Skeletal muscle tissue (tissue), 4 donors: Measurements from ENCODE around the gene METTL23. TPM values are rescaled to one million over a fixed set of nuclear protein-coding genes. Genes with fewer than 3 reads are reported as not detected.

Experiments
- H3K27ac ChIP-seq: one replicate; pipeline ENCODE4 v1.7.0; 2013; ENCODE audit warnings: mild to moderate bottlenecking, low read depth, low read length, inconsistent platforms
- H3K27me3 ChIP-seq, 3 donors: one replicate each; pipeline ENCODE4 v1.7.0; 2013; ENCODE audit warnings: low read length in 3 of 3; ENCODE audit not compliant: control insufficient read depth in 3 of 3, insufficient read depth in 3 of 3
- H3K36me3 ChIP-seq, 3 donors: one replicate each; pipeline ENCODE4 v1.7.0; 2013; ENCODE audit warnings: low read length in 3 of 3; ENCODE audit not compliant: control insufficient read depth in 3 of 3, insufficient read depth in 3 of 3
- H3K4me1 ChIP-seq, 3 donors: one replicate each; pipeline ENCODE4 v1.7.0; 2013; ENCODE audit warnings: low read length in 3 of 3, mild to moderate bottlenecking in 3 of 3; ENCODE audit not compliant: control insufficient read depth in 3 of 3, insufficient read depth in 3 of 3
- H3K4me3 ChIP-seq, 3 donors: one replicate each; pipeline ENCODE4 v1.7.0; 2013; ENCODE audit warnings: low read length in 3 of 3
- H3K9ac ChIP-seq, 3 donors: one replicate each; pipeline ENCODE4 v1.7.0; 2013; ENCODE audit warnings: low read length in 3 of 3, mild to moderate bottlenecking in 3 of 3, moderate library complexity in 2 of 3, low read depth in 1 of 3
- H3K9me3 ChIP-seq, 3 donors: one replicate each; pipeline ENCODE4 v1.7.0; 2013; ENCODE audit warnings: low read length in 3 of 3; ENCODE audit not compliant: control insufficient read depth in 3 of 3
- total RNA-seq: library from RNA; depleted of rRNA; stranded (reverse); fragments of >200 nt; gene quantifications from one replicate; pipeline ENCODE4 v1.2.3, GENCODE V29; 2014
- donor health status: Osteomylitis.

The METTL23 gene, protein sequence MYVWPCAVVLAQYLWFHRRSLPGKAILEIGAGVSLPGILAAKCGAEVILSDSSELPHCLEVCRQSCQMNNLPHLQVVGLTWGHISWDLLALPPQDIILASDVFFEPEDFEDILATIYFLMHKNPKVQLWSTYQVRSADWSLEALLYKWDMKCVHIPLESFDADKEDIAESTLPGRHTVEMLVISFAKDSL
- 19.3 TPM for total RNA-seq

- H3K36me3 ChIP-seq: peaks cover 22 to 35% (median 23%) of the 10 kb centered on the region in 3 donors
- peak within 1 kb of the TSS; percentile 87 to 95 (median 91) for H3K4me3 ChIP-seq
- H3K4me1 ChIP-seq: peaks cover 30 to 40% (median 38%) of the 10 kb centered on the region in 3 donors
- H3K27me3 ChIP-seq: no peaks in the 10 kb centered on the region
- H3K9me3 ChIP-seq: no peaks in the 10 kb centered on the region
- peak within 1 kb of the TSS; percentile 97 for H3K27ac ChIP-seq
- peak within 1 kb of the TSS; percentile 93 to 99 (median 97) for H3K9ac ChIP-seq
Measured at GRCh38 chr17:76726776-76727718, at the start of gene METTL23. METTL23 (plus strand) TSS chr17:76726839; CDS start chr17:76729711, 2,872 bp downstream.

DNA sequence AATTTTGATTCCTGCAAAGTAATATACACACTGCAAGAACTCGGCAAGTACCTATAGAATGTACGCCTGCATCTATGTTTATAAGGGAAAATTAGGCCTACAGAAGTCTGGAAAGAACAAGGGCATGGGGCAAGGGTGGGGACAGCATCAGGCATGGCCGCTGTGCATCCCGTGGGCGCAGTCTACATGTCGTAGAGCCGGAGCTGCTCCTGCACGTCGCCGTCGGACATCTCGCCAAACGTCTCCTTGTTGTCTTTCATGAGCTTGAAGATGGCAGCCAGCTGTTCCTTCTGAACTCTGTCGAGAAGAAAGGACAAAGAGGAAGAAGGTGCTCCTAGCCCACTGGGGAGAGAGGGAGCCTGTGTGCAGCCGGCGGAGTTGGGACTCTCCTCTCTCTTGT, 49.2 kb upstream of the METTL23 start:
- H3K9ac ChIP-seq: no peak overlapping the region
- no peaks in the 10 kb centered on the region for H3K27me3 ChIP-seq
- H3K27ac ChIP-seq: no peak overlapping the region
- no peaks in the 10 kb centered on the region for H3K9me3 ChIP-seq
- peaks cover 4 to 26% (median 9%) of the 10 kb centered on the region in 3 donors for H3K36me3 ChIP-seq
- no peak overlapping the region for H3K4me3 ChIP-seq
- H3K4me1 ChIP-seq: peaks cover 15 to 16% (median 16%) of the 10 kb centered on the region in 3 donors

DNA sequence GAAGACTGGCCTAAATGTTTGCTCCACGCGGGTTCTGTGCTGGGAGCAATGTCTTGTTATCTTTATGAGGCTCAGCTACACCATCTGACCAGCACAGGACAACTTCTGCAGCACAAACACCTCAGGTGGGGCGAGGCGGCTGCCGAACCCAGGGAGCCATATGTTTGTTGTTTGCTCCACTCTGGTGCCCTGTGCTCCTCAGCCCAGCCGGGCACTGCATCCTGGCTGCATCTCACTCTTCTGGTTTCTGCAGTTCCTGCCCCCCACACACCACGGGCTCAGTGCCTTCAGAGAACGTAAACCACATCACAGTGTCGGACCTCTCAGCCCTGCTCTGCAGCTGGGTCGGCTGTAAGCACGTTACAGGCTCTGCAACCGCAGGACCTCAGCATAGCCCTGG, 48.3 kb upstream of the METTL23 start:
- Histone ChIP-seq H3K4me1 (peaks cover 19 to 24% (median 23%) of the 10 kb centered on the region in 3 donors), H3K27ac (no peak overlapping the region), H3K4me3 (no peak overlapping the region), H3K9ac (no peak overlapping the region), H3K36me3 (peaks cover 8 to 35% (median 18%) of the 10 kb centered on the region in 3 donors), H3K27me3 (no peaks in the 10 kb centered on the region), H3K9me3 (no peaks in the 10 kb centered on the region)

- Histone ChIP-seq H3K27me3 (no peaks in the 10 kb centered on the region), H3K27ac (no peak overlapping the region), H3K36me3 (peaks cover 8 to 43% (median 19%) of the 10 kb centered on the region in 3 donors)
Measured at GRCh38 chr17:76679239-76679638, 47.4 kb upstream of the METTL23 start.

DNA sequence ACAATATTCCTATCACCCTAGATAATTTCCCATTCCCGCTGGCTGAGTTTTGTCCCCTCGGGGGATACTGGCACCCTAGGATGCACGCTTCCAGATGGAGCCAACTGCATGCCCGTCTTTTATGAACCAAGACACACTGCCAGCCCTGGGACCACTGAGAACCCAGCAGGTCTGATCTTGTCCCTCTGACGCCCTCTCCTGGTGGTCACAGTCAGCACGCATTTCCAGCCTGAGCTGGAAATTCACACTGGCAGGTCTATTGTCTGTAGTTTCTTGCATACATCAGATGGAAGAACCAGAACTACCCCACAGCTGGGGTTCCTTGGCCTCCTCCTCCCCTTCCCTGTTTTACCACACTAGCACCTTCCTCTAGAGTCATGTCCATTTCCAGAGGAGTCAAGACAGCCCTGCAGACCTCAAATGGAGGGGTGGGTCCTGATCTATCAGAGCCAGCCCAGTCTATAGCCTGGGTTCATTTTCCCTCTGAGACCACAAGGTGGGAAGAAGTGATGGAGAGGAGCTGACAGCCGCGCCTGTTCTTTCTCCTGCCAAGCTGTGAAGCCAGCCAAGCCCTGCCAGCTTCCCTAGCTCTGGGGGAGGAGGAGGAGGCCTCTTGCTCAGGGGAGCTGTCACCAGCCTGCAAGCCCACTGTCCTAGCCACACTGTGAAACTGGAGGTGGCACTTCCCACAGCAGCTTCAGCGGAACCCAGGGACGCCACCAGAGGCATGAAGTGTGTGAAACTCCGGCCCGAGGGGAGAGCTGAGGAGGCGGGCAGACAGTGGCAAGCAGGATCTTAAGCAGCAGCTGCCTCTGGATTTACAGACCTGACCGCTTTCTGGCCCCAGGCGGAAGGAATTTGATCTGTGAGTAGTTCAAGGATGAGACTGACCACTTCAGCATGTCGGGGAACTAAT, 45.2 kb upstream of the METTL23 start:
- Histone ChIP-seq H3K27me3 (no peaks in the 10 kb centered on the region), H3K9me3 (no peaks in the 10 kb centered on the region), H3K4me1 (peaks cover 19 to 39% (median 38%) of the 10 kb centered on the region in 3 donors), H3K4me3 (no peak overlapping the region), H3K9ac (peak overlapping the region in 1 of 3 donors; percentile 72), H3K36me3 (peaks cover 8 to 45% (median 19%) of the 10 kb centered on the region in 3 donors), H3K27ac (peak overlapping the region; percentile 40)

More at GRCh38 chr17:76679239-76679638, 47.4 kb upstream of the METTL23 start:
- Histone ChIP-seq H3K9ac (no peak overlapping the region), H3K4me3 (no peak overlapping the region), H3K4me1 (peaks cover 19 to 27% (median 25%) of the 10 kb centered on the region in 3 donors), H3K9me3 (no peaks in the 10 kb centered on the region)

GRCh38 chr17:76682296-76682695, 44.3 kb upstream of the METTL23 start:
- no peaks in the 10 kb centered on the region for H3K9me3 ChIP-seq
- H3K36me3 ChIP-seq: peaks cover 8 to 42% (median 18%) of the 10 kb centered on the region in 3 donors
- H3K9ac ChIP-seq: peak overlapping the region in 2 of 3 donors; percentile 6 to 72
- peaks cover 25 to 47% (median 46%) of the 10 kb centered on the region in 3 donors for H3K4me1 ChIP-seq
- peak overlapping the region in 1 of 3 donors; percentile 13 for H3K4me3 ChIP-seq
- H3K27ac ChIP-seq: no peak overlapping the region
- H3K27me3 ChIP-seq: no peaks in the 10 kb centered on the region

DNA sequence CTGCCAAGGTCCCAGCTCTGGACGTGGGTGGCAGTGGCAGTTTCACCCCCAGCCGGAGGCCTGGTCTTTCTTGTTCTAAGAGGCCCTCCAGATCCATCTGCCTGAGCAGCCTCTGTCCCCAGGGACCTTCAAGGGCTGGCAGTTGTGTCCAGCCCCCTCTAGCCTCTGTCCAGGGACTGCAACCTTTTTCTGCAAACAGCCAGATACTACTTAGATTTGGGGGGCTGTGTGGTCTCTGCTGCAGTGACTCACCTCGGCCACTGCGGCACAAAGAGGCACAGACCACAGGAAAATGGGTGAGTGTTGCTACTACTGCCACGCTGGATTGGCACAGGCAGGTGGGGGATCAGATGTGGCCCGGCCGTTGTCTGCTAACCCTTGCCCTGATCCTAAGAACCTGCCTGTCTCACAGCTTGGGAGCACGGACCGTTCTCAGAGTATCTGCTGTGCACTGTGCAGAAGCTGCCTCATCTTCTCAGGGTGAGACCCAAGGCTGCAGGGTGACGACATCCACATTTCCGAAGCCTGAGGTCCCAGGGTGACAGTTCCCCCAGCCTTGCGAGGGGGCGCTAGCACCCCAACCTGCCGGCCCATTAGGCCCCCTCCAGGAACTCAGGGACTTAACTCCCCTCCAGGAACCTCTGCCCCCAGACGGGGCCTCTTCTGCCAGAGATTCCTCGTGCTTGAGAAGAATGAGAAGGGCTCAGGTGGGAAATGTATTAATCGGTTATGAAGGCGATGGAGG, 43.5 kb upstream of the METTL23 start:
- Histone ChIP-seq H3K4me1 (peaks cover 34 to 56% (median 55%) of the 10 kb centered on the region in 3 donors), H3K9ac (peak overlapping the region in 1 of 3 donors; percentile 45), H3K4me3 (no peak overlapping the region), H3K27ac (no peak overlapping the region), H3K27me3 (no peaks in the 10 kb centered on the region), H3K9me3 (no peaks in the 10 kb centered on the region), H3K36me3 (peaks cover 8 to 34% (median 15%) of the 10 kb centered on the region in 3 donors)

- no peaks in the 10 kb centered on the region for H3K9me3 ChIP-seq
- H3K9ac ChIP-seq: peak overlapping the region in 1 of 3 donors; percentile 45
- peaks cover 39 to 65% (median 65%) of the 10 kb centered on the region in 3 donors for H3K4me1 ChIP-seq
- H3K36me3 ChIP-seq: peaks cover 8 to 30% (median 15%) of the 10 kb centered on the region in 3 donors
- H3K27me3 ChIP-seq: no peaks in the 10 kb centered on the region
- H3K27ac ChIP-seq: no peak overlapping the region
- no peak overlapping the region for H3K4me3 ChIP-seq
Measured at GRCh38 chr17:76683921-76684745, 42.5 kb upstream of the METTL23 start.
